ENCODE results near the gene CNPY1.

Gene CNPY1

DNA sequence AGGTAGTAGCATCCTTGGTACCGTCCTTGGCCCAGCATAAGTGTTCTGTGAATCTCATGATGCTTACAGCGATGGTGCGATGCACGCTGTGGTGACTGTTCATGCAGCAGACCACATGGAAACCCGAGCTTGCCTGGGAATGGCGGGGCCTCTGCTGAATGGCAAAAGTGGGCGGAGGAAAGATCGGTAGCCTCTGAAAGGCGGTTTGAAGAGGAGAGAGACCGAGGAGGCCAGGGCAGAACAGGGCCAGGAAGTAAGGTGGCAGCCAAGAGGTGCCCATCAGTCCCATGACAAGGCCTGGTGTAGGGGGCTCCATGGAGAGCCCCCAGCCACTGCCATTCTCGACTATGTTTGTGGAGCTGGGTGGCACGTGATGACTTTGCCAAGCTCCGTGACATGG, 33.2 kb upstream of the CNPY1 start:
- H3K4me3 ChIP-seq (ENCODE audit: low read depth, low read length), result no peak overlapping the region
- in situ Hi-C loops (cut with HindIII; ENCODE audit: low sequenced_read_pairs), result no loop called here
- TF ChIP-seq, protein P1, sequence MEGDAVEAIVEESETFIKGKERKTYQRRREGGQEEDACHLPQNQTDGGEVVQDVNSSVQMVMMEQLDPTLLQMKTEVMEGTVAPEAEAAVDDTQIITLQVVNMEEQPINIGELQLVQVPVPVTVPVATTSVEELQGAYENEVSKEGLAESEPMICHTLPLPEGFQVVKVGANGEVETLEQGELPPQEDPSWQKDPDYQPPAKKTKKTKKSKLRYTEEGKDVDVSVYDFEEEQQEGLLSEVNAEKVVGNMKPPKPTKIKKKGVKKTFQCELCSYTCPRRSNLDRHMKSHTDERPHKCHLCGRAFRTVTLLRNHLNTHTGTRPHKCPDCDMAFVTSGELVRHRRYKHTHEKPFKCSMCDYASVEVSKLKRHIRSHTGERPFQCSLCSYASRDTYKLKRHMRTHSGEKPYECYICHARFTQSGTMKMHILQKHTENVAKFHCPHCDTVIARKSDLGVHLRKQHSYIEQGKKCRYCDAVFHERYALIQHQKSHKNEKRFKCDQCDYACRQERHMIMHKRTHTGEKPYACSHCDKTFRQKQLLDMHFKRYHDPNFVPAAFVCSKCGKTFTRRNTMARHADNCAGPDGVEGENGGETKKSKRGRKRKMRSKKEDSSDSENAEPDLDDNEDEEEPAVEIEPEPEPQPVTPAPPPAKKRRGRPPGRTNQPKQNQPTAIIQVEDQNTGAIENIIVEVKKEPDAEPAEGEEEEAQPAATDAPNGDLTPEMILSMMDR (IDR thresholded peaks at IDR 0.05; ENCODE audit: low read depth, low read length), result no peak
- DNase-seq (ENCODE audit: low read depth, low spot score), result no peak

DNA sequence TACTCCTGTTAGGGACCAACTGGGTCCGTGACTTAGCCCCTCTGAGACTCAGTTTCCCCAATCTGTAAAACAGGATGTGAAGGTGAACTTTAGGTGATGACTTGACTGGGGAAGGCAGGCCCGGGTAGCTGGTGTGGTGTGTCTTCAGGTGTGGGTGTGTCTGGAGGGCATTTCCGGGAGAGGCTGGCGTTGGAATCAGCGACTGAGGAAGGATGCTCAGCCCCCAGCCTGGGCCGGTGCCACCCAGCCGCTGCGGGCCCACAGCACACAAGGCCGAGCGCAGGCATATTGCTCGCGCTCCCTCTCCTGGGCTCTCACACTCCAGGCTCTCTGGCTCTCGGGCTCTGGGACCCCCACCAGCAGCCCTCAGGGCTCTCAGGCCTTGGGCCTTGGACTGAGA, 31.7 kb upstream of the CNPY1 start:
- TF ChIP-seq, protein P1 (IDR thresholded peaks at IDR 0.05; ENCODE audit: low read depth, low read length), result no peak
- DNase-seq (ENCODE audit: low read depth, low spot score), result no peak
- H3K4me3 ChIP-seq (ENCODE audit: low read depth, low read length), result no peak overlapping the region
- in situ Hi-C loops (cut with HindIII; ENCODE audit: low sequenced_read_pairs), result no loop called here

DNA sequence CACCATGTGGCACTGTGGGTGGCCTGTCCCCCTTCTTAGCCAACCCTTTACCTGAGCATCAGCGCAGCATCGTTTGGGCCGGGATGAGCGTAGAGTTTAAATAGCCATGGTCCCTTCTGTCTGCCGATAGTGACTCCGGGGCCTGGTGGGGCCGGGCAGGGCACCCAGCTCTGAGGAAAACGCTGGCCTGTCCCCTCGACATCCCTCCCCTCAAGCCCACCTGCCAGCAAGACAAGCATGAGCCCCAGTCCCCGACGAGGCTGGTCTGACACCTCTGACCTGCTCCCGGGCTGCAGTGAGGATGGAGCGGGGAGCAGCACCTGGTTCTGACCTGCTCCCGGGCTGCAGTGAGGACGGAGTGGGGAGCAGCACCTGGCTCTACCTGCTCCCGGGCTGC, 31.1 kb upstream of the CNPY1 start:
- TF ChIP-seq, protein P1 (IDR thresholded peaks at IDR 0.05; ENCODE audit: low read depth, low read length), result no peak
- in situ Hi-C loops (cut with HindIII; ENCODE audit: low sequenced_read_pairs), result no loop called here
- no peak for DNase-seq (ENCODE audit: low read depth, low spot score)
- H3K4me3 ChIP-seq (ENCODE audit: low read depth, low read length), result no peak overlapping the region

DNA sequence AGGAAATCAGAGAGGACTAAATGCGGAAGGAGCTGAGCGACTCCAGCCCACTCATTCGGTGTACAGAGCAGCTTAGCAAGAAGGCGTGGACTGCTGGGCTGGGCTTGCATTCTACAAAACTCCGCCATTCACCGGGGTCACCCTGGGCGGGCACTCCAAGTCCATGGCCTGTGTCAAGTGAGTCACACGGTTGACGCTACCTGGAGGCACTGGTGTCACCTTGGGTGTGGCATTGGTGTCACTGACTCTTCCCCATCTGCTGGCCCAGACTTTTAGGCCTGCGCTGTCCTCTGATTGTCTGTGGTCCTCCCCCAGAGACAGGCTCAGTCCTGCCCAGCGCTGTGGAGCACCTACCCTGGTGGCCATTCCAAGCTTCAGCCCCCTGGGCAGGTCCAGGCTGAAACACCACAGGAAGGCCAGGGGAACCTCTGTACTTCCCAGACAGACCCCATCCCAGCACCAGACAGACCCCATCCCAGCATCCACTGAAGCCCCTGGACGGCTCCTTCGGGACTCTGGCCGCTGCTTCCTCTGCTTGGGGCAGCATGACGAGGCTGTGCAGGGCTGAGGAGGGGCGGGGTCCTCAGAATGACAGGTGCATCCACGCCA, 30.6 kb upstream of the CNPY1 start:
- DNase-seq (ENCODE audit: low read depth, low spot score), result no peak
- in situ Hi-C loops (cut with HindIII; ENCODE audit: low sequenced_read_pairs), result no loop called here

DNA sequence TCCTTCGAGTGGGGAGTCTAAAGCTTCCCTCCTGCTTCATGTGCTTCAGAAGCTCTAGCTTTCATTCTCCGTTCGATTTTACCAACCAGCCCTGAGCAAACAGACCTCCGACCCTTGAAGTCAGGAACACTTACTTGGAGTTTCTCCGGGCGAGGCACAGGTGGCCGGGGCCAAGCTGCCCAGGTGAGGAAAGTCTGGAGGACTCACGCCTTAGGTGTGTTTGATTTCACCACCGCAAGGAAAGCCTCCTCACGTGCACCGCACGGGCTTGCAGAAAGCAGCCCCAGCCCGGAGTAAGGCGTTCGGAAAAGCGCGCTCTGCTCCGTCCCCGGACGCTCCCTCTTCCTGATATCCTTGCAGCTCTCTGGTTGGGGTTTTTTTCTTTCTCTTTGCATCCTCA, 30.1 kb upstream of the CNPY1 start:
- TF ChIP-seq, protein P1 (IDR thresholded peaks at IDR 0.05; ENCODE audit: low read depth, low read length), result no peak
- in situ Hi-C loops (cut with HindIII; ENCODE audit: low sequenced_read_pairs), result no loop called here
- no peak overlapping the region for H3K4me3 ChIP-seq (ENCODE audit: low read depth, low read length)
- no peak for DNase-seq (ENCODE audit: low read depth, low spot score)

More for the DNA sequence above, 30.6 kb upstream of the CNPY1 start:
- TF ChIP-seq, protein P1 (IDR thresholded peaks at IDR 0.05; ENCODE audit: low read depth, low read length), result no peak
- H3K4me3 ChIP-seq (ENCODE audit: low read depth, low read length), result no peak overlapping the region

DNA sequence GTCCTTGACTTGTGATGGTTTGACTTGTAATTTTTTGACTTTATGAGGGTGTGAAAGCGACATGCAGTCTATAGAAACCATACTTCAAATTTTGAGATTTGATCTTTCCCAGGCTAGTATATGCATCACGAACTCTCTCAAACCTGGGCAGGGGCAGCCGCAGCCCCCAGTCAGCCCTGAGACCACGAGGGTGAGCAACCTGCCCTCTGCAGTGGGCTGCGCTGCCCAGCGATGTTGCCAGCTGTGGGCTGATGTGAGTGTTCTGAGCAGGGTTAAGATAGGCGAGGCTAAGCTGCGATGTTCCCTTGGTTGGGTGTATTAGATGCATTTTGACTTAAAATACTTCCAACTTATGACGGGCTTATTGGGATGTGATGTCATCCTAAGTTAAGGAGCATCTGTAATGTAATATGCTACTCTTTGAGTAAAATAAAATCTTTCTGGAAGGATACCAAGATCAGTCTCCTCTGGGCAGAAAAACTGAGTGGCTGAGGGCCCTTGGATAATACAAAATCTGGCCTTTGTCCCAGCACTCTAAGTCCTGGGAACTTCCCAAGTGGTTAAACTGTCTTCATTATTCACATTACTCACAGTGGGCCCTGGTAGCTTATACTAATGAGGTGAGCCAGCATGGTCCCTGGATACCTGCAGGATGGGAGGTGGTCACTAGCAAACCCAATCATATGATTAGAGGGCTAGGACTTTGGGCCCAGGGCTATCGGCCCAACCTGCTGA, 28.4 kb upstream of the CNPY1 start:
- no peak for DNase-seq (ENCODE audit: low read depth, low spot score)
- no peak overlapping the region for H3K4me3 ChIP-seq (ENCODE audit: low read depth, low read length)
- TF ChIP-seq, protein P1 (IDR thresholded peaks at IDR 0.05; ENCODE audit: low read depth, low read length), result no peak
- in situ Hi-C loops (cut with HindIII; ENCODE audit: low sequenced_read_pairs), result no loop called here
